HG02759 (cell line): Measurements from ENCODE around the gene TAB3.

Experiments
- ATAC-seq: cut with Tn5 transposase; IDR thresholded peaks from one replicate; pipeline ENCODE4 v1.9.1; 2021; ENCODE audit warnings: mild to moderate bottlenecking, moderate library complexity; ENCODE audit not compliant: unreplicated experiment

Gene TAB3

GRCh38 chrX:30779453-30780030 lies 109.5 kb downstream of the TAB3 start:
- no peak for ATAC-seq

- ATAC-seq = no peak
Observed at GRCh38 chrX:30777575-30777974, 111.5 kb downstream of the TAB3 start.
